OCI-LY3 (cell line): ENCODE measurements around the gene PIK3CD.

Experiments used
- CTCF ChIP-seq: fragments of 200-600, 300-600 bp; sonication (generic); IDR thresholded peaks from 2 replicates; pipeline ENCODE4 v1.5.1; 2014; ENCODE audit warnings: antibody characterized with exemption, low read length, low read depth
- EZH2phosphoT487 ChIP-seq: fragments of 200-600 bp; shearing (Covaris generic); IDR thresholded peaks from 2 replicates; pipeline ENCODE4 v1.6.1; 2018; ENCODE audit warnings: antibody characterized with exemption, mixed run types, low read depth

GRCh38 chr1:9710037-9710436 is 58.5 kb downstream of the PIK3CD start:
- TF ChIP-seq CTCF (no peak), EZH2phosphoT487 (no peak)
